ENCODE results near the gene GTF2F2. TPM values are rescaled to one million over a fixed set of nuclear protein-coding genes. Genes with fewer than 3 reads are reported as not detected.

GTF2F2 gene
- 10 to 100 TPM; 13.6 to 16.4 (median 15.7) TPM for total RNA-seq
- 30.9 TPM for total RNA-seq (2013)

- peak within 1 kb of the TSS; percentile 92 for H3K27ac ChIP-seq (ENCODE audit: low read length)
- no peaks in the 10 kb centered on the region for H3K9me3 Mint-ChIP-seq
- peak within 1 kb of the TSS; percentile 90 for H3K4me3 ChIP-seq (ENCODE audit: low read length)
- no peaks in the 10 kb centered on the region for H3K27me3 ChIP-seq (ENCODE audit: control insufficient read depth, insufficient read depth, low read length)
- no peaks in the 10 kb centered on the region for H3K36me3 Mint-ChIP-seq
- no peak within 1 kb of the TSS for H3K27ac Mint-ChIP-seq
- no peak within 1 kb of the TSS for H3K4me3 Mint-ChIP-seq
- H3K9me3 ChIP-seq (ENCODE audit: control insufficient read depth, insufficient read depth, low read length) = no peaks in the 10 kb centered on the region
- TF ChIP-seq CTCF (IDR thresholded peaks at IDR 0.05) = no peak
- WGBS (ENCODE audit: insufficient coverage) = under 1% methylated on average over 53 of the region's 53 CpGs
- no peaks in the 10 kb centered on the region for H3K36me3 ChIP-seq (ENCODE audit: control insufficient read depth, insufficient read depth, low read length)
- no peaks in the 10 kb centered on the region for H3K27me3 Mint-ChIP-seq (ENCODE audit: low read depth in 2 of 2)
- peak; percentile 74 to 83 (median 76) for ATAC-seq
- peak; percentile 86 to 95 for DNase-seq
- H3K4me1 Mint-ChIP-seq = peaks cover 8% of the 10 kb centered on the region in 2 donors
- H3K4me1 ChIP-seq (ENCODE audit: control insufficient read depth, insufficient read depth, low read length) = peaks cover 12% of the 10 kb centered on the region
- intact Hi-C loops (cut with micrococcal nuclease) = loop anchor here (5.0 kb wide), 2 partner anchors 203 to 347 kb away; no protein-coding TSS in a partner anchor
Observed at GRCh38 chr13:45119991-45120864, at the start of gene GTF2F2. GTF2F2 (plus strand) TSS chr13:45120510; CDS start chr13:45120656, 146 bp downstream.

GRCh38 chr13:45073809-45074208 lies 46.5 kb upstream of the GTF2F2 start:
- no peak for DNase-seq
- peaks cover 12% of the 10 kb centered on the region for H3K4me1 ChIP-seq (ENCODE audit: control insufficient read depth, insufficient read depth, low read length)
- Mint-ChIP-seq H3K27ac (no peak overlapping the region), H3K36me3 (no peaks in the 10 kb centered on the region), H3K4me3 (no peak overlapping the region), H3K4me1 (peaks cover 17 to 22% of the 10 kb centered on the region in 2 donors), H3K27me3 (ENCODE audit: low read depth in 2 of 2) (peaks cover 20 to 22% of the 10 kb centered on the region in 2 donors), H3K9me3 (no peaks in the 10 kb centered on the region)
- TF ChIP-seq CTCF (IDR thresholded peaks at IDR 0.05) = no peak
- no peak overlapping the region for H3K27ac ChIP-seq (ENCODE audit: low read length)
- no peaks in the 10 kb centered on the region for H3K36me3 ChIP-seq (ENCODE audit: control insufficient read depth, insufficient read depth, low read length)
- H3K4me3 ChIP-seq (ENCODE audit: low read length) = no peak overlapping the region
- intact Hi-C loops (cut with micrococcal nuclease) = no loop called here
- H3K9me3 ChIP-seq (ENCODE audit: control insufficient read depth, insufficient read depth, low read length) = no peaks in the 10 kb centered on the region
- H3K27me3 ChIP-seq (ENCODE audit: control insufficient read depth, insufficient read depth, low read length) = peaks cover 2% of the 10 kb centered on the region
- no peak for ATAC-seq
- WGBS (ENCODE audit: insufficient coverage) = 81% methylated on average over 3 of the region's 4 CpGs

- Histone ChIP-seq H3K9me3 (ENCODE audit: control insufficient read depth, insufficient read depth, low read length) (no peaks in the 10 kb centered on the region), H3K36me3 (ENCODE audit: control insufficient read depth, insufficient read depth, low read length) (no peaks in the 10 kb centered on the region), H3K4me1 (ENCODE audit: control insufficient read depth, insufficient read depth, low read length) (peaks cover 12% of the 10 kb centered on the region), H3K27ac (ENCODE audit: low read length) (no peak overlapping the region), H3K27me3 (ENCODE audit: control insufficient read depth, insufficient read depth, low read length) (peaks cover 2% of the 10 kb centered on the region), H3K4me3 (ENCODE audit: low read length) (no peak overlapping the region)
- ATAC-seq (no peak), DNase-seq (no peak)
- no peak overlapping the region for H3K4me3 Mint-ChIP-seq
- 97% methylated on average over 3 of the region's 6 CpGs for WGBS (ENCODE audit: insufficient coverage)
- no peak for TF ChIP-seq CTCF (IDR thresholded peaks at IDR 0.05)
- H3K27me3 Mint-ChIP-seq (ENCODE audit: low read depth in 2 of 2) = peaks cover 20 to 22% of the 10 kb centered on the region in 2 donors
- H3K4me1 Mint-ChIP-seq = peaks cover 17 to 22% of the 10 kb centered on the region in 2 donors
- no peaks in the 10 kb centered on the region for H3K36me3 Mint-ChIP-seq
- H3K9me3 Mint-ChIP-seq = no peaks in the 10 kb centered on the region
- intact Hi-C loops (cut with micrococcal nuclease) = no loop called here
- H3K27ac Mint-ChIP-seq = no peak overlapping the region
Observed at GRCh38 chr13:45074721-45075120, 45.6 kb upstream of the GTF2F2 start.
